Transverse colon (tissue), 4 donors: ENCODE results near the gene SPTBN1.

ENCODE experiments used
- CTCF ChIP-seq, 5 experiments: fragments of 200-600 bp in 3 of 5; fragments of 450-650 bp in 2 of 5; sonication (generic) in 3 of 5; IDR thresholded peaks; 1 replicate in 2 of 5; 2 replicates in 3 of 5; pipeline ENCODE4 v1.5.1; 2016 to 2017; ENCODE audit warnings: antibody characterized with exemption in 5 of 5, inconsistent platforms in 3 of 5, mild to moderate bottlenecking in 2 of 5, moderate library complexity in 1 of 5
- EP300 ChIP-seq: sonication (generic); formaldehyde crosslinking; IDR thresholded peaks from one replicate; pipeline ENCODE4 v1.6.1; 2017; ENCODE audit warnings: antibody characterized with exemption, low read depth
- POLR2A ChIP-seq: fragments of 450-650 bp; IDR thresholded peaks from one replicate; pipeline ENCODE4 v1.6.1; 2016; ENCODE audit warnings: antibody characterized with exemption, mild to moderate bottlenecking, moderate library complexity
- POLR2AphosphoS5 ChIP-seq, 3 donors: sonication (generic); formaldehyde crosslinking; IDR thresholded peaks; one replicate each; pipeline ENCODE4 v1.6.1; 2016; ENCODE audit warnings: antibody characterized with exemption in 3 of 3

DNA sequence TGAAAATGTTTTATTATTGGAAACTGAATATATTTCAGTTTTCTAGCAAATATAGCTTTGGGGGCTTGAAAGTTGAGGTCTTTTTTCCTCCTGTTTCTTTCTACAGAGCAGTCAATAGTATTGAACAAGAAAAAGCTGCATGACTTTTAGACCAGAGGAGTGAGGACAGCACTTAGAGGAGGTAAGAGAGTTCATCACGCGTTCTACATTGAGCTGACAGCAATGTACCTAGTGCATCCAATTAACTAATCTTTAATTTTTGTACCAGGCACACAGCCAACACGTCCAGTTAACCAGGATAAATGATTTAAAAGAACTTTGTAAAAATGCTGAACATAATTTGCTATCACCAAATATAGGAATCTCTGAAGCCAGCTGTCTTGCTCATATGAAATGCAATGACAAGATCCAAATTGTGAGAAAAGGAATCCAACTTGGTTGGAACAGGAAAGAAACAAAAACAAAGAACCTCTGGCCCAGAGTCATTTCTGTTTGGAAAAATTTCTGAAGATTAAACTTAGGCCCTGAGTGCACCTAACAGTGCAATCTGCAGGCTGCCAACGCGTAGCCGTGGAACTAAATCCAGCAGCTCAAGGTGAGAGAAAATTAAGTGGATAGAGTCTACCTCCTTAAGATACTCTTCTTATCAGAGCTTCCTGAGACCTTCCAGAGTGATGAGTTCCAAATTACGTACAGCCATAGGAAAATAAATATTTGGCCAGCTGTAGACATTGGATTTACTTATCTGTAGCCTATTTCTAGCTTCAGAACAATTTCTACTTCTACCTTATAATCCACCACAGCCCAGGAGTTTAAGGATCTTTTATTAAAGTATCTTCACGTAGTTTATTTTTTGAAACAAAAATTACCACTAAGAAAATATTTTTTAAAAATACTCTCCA lies 20.6 kb upstream of the SPTBN1 start:
- TF ChIP-seq CTCF (IDR thresholded peaks at IDR 0.05) (no peak), POLR2A (no peak), POLR2AphosphoS5 (IDR thresholded peaks at IDR 0.05) (no peak), EP300 (no peak)
